Fibroblast of lung (primary cell): ENCODE data around the gene KCNN3. TPM values are rescaled to one million over a fixed set of nuclear protein-coding genes. Genes with fewer than 3 reads are reported as not detected.

Experiments used
- DNase-seq, 2 donors: peaks; one replicate each; pipeline versions ENCODE4 v3.0.0 to v3.0.0-alpha.2; 2010; ENCODE audit warnings: low read depth in 2 of 2
- H2AFZ ChIP-seq: 2 replicates; pipeline ENCODE4 v1.5.1; 2012; ENCODE audit warnings: low read length, control low read depth, inconsistent platforms
- H3K27ac ChIP-seq: 2 replicates; pipeline ENCODE4 v1.5.1; 2011; ENCODE audit warnings: low read length, control low read depth; ENCODE audit not compliant: insufficient read depth
- H3K27me3 ChIP-seq: 2 replicates; pipeline ENCODE4 v1.5.1; 2011; ENCODE audit warnings: mild to moderate bottlenecking, low read length; ENCODE audit not compliant: control insufficient read depth, insufficient read depth
- H3K36me3 ChIP-seq: 2 replicates; pipeline ENCODE4 v1.5.1; 2011; ENCODE audit warnings: low read length; ENCODE audit not compliant: control insufficient read depth, insufficient read depth
- H3K4me1 ChIP-seq: 2 replicates; pipeline ENCODE4 v1.5.1; 2011; ENCODE audit warnings: low read length; ENCODE audit not compliant: control insufficient read depth, insufficient read depth; ENCODE audit errors: extremely low read depth
- H3K4me2 ChIP-seq: 2 replicates; pipeline ENCODE4 v1.5.1; 2011; ENCODE audit warnings: low read length, control low read depth; ENCODE audit not compliant: insufficient read depth; ENCODE audit errors: extremely low read depth
- H3K4me3 ChIP-seq, 4 experiments: fragments of 200-600 bp in 1 of 4; sonication (generic) in 1 of 4; replicated peaks in 1 of 4; 2 replicates each; pipeline ENCODE4 v1.5.1; 2011 to 2016; ENCODE audit warnings: low read length in 4 of 4, low read depth in 3 of 4, mild to moderate bottlenecking in 3 of 4, control low read depth in 2 of 4, inconsistent platforms in 1 of 4, mixed read lengths in 1 of 4; ENCODE audit not compliant: insufficient read depth in 1 of 4; ENCODE audit errors: control extremely low read depth in 1 of 4
- H3K79me2 ChIP-seq: 2 replicates; pipeline ENCODE4 v1.5.1; 2012; ENCODE audit warnings: mild to moderate bottlenecking, low read length, inconsistent platforms; ENCODE audit not compliant: control insufficient read depth, insufficient read depth
- H3K9ac ChIP-seq: 2 replicates; pipeline ENCODE4 v1.5.1; 2011; ENCODE audit warnings: mild to moderate bottlenecking, low read length, control low read depth; ENCODE audit not compliant: insufficient read depth
- H3K9me3 ChIP-seq: 2 replicates; pipeline ENCODE4 v1.5.1; 2012; ENCODE audit warnings: low read depth, low read length; ENCODE audit not compliant: control insufficient read depth, insufficient read depth
- H4K20me1 ChIP-seq: 2 replicates; pipeline ENCODE4 v1.5.1; 2011; ENCODE audit warnings: low read length; ENCODE audit not compliant: control insufficient read depth, insufficient read depth; ENCODE audit errors: extremely low read depth
- EZH2 ChIP-seq: IDR thresholded peaks from 2 replicates; pipeline ENCODE4 v1.5.1; 2012; ENCODE audit warnings: low read length, control low read depth, mild to moderate bottlenecking; ENCODE audit errors: missing control alignments
- polyA plus RNA-seq, 2 donors: library from polyadenylated mRNA; depleted of rRNA in 1 of 2; stranded (reverse) in 1 of 2; unstranded in 1 of 2; fragments of >200 nt; gene quantifications; 2 replicates each; pipeline ENCODE4 v1.2.1, GENCODE V29; 2011 to 2012; ENCODE audit warnings: missing spikeins in 1 of 2
- total RNA-seq: library from RNA; depleted of rRNA; stranded (reverse); fragments of >200 nt; gene quantifications from 2 replicates; pipeline ENCODE4 v1.2.1, GENCODE V29; 2014
- TF ChIP-seq, protein P1 (sequence below), 2 donors: IDR thresholded peaks in 1 of 2; conservative IDR thresholded peaks in 1 of 2; 1 replicate in 1 of 2; 2 replicates in 1 of 2; pipeline ENCODE4 v1.5.1; 2011 to 2012; ENCODE audit warnings: low read length in 2 of 2, control low read depth in 1 of 2, inconsistent platforms in 1 of 2, low read depth in 1 of 2, mild to moderate bottlenecking in 1 of 2

The KCNN3 gene
- total and polyA plus RNA-seq, 2 donors (not counting 1 experiment from before 2014, with no cell fraction given), result not detected

- H3K4me1 ChIP-seq, result no peaks in the 10 kb centered on the region
- no peak overlapping the region for H3K27ac ChIP-seq
- TF ChIP-seq, protein P1, sequence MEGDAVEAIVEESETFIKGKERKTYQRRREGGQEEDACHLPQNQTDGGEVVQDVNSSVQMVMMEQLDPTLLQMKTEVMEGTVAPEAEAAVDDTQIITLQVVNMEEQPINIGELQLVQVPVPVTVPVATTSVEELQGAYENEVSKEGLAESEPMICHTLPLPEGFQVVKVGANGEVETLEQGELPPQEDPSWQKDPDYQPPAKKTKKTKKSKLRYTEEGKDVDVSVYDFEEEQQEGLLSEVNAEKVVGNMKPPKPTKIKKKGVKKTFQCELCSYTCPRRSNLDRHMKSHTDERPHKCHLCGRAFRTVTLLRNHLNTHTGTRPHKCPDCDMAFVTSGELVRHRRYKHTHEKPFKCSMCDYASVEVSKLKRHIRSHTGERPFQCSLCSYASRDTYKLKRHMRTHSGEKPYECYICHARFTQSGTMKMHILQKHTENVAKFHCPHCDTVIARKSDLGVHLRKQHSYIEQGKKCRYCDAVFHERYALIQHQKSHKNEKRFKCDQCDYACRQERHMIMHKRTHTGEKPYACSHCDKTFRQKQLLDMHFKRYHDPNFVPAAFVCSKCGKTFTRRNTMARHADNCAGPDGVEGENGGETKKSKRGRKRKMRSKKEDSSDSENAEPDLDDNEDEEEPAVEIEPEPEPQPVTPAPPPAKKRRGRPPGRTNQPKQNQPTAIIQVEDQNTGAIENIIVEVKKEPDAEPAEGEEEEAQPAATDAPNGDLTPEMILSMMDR (conservative IDR thresholded peaks at IDR 0.05 in 1 of 2, IDR thresholded peaks at IDR 0.05 in 1 of 2; ENCODE audit: low read depth in 1 of 2, low read length in 2 of 2), result no peak
- no peak for TF ChIP-seq EZH2
- no peaks in the 10 kb centered on the region for H3K9me3 ChIP-seq
- H3K27me3 ChIP-seq, result peaks cover 8% of the 10 kb centered on the region
- no peak overlapping the region for H2AFZ ChIP-seq
- no peak overlapping the region for H3K4me2 ChIP-seq
- no peaks in the 10 kb centered on the region for H3K79me2 ChIP-seq
- no peaks in the 10 kb centered on the region for H4K20me1 ChIP-seq
- DNase-seq, result no peak
- H3K36me3 ChIP-seq, result no peaks in the 10 kb centered on the region
- H3K4me3 ChIP-seq, result no peak overlapping the region
- no peak overlapping the region for H3K9ac ChIP-seq
These were observed 81.8 kb downstream of the KCNN3 start for GRCh38 chr1:154788110-154788870.

- Histone ChIP-seq H3K27me3 (peaks cover 11% of the 10 kb centered on the region), H3K9me3 (no peaks in the 10 kb centered on the region), H3K36me3 (no peaks in the 10 kb centered on the region), H3K27ac (no peak overlapping the region), H3K79me2 (no peaks in the 10 kb centered on the region), H4K20me1 (no peaks in the 10 kb centered on the region), H3K4me2 (no peak overlapping the region), H2AFZ (no peak overlapping the region), H3K9ac (no peak overlapping the region), H3K4me3 (no peak overlapping the region), H3K4me1 (no peaks in the 10 kb centered on the region)
- no peak for TF ChIP-seq EZH2
- TF ChIP-seq, protein P1 (conservative IDR thresholded peaks at IDR 0.05 in 1 of 2, IDR thresholded peaks at IDR 0.05 in 1 of 2; ENCODE audit: low read depth in 1 of 2, low read length in 2 of 2), result no peak
- DNase-seq, result no peak
These were observed 83.1 kb downstream of the KCNN3 start for GRCh38 chr1:154786804-154787570.

GRCh38 chr1:154784924-154785531, 85.1 kb downstream of the KCNN3 start:
- H3K79me2 ChIP-seq, result no peaks in the 10 kb centered on the region
- H2AFZ ChIP-seq, result no peak overlapping the region
- no peak overlapping the region for H3K4me2 ChIP-seq
- H4K20me1 ChIP-seq, result no peaks in the 10 kb centered on the region
- H3K9me3 ChIP-seq, result no peaks in the 10 kb centered on the region
- H3K4me1 ChIP-seq, result no peaks in the 10 kb centered on the region
- H3K27ac ChIP-seq, result no peak overlapping the region
- DNase-seq, result no peak
- peaks cover 11% of the 10 kb centered on the region for H3K27me3 ChIP-seq
- no peaks in the 10 kb centered on the region for H3K36me3 ChIP-seq
- no peak overlapping the region for H3K9ac ChIP-seq
- no peak for TF ChIP-seq EZH2
- TF ChIP-seq, protein P1 (conservative IDR thresholded peaks at IDR 0.05 in 1 of 2, IDR thresholded peaks at IDR 0.05 in 1 of 2; ENCODE audit: low read depth in 1 of 2, low read length in 2 of 2), result no peak
- H3K4me3 ChIP-seq, result no peak overlapping the region
